Measurements from ENCODE around the gene ACOD1. TPM values are rescaled to one million over a fixed set of nuclear protein-coding genes. Genes with fewer than 3 reads are reported as not detected.

ACOD1 gene
- not detected in 2 replicates for total RNA-seq (2013; cell fraction: nucleolus; rRNA removed)
- not detected in 2 replicates for total RNA-seq (2014; rRNA removed)
- not detected in 2 replicates for total RNA-seq (2014; rRNA removed; fragmentation: Illumina TruSeq; extraction: Trizol)
- not detected in 2 replicates for total RNA-seq (2021)
- not detected for polyA plus RNA-seq (2011; ENCODE audit: low read depth)
- not detected in 2 replicates for polyA plus RNA-seq (2011; rRNA removed)
- not detected in 2 replicates for polyA plus RNA-seq (2011; cell fraction: cytosol; rRNA removed)
- polyA plus RNA-seq (2011; cell fraction: nucleus; rRNA removed) = not detected in 2 replicates
- not detected in 2 replicates for polyA plus RNA-seq (2012)
- polyA plus RNA-seq (2014; fragmentation: Illumina TruSeq; extraction: Trizol) = not detected in 2 replicates
- not detected for polyA plus RNA-seq (2014; fragmentation: Nextera tagmentation; extraction: Ambion mirVana)
- polyA plus RNA-seq (2014; rRNA removed) = not detected in 2 replicates
- not detected for polyA plus RNA-seq (2016; fragmentation: Nextera tagmentation; extraction: Ambion mirVana)
- polyA minus RNA-seq (2011; rRNA and poly(A)+ RNA removed) = not detected in 2 replicates
- polyA minus RNA-seq (2011; cell fraction: cytosol; rRNA and poly(A)+ RNA removed) = not detected in 2 replicates
- polyA minus RNA-seq (2011; cell fraction: nucleus; rRNA and poly(A)+ RNA removed) = not detected in 2 replicates
- Bru-seq, nascent RNA = not detected
- not detected for BruChase-seq, experiment 1, labeled RNA remaining after a 6-hour chase
- BruChase-seq, experiment 2, labeled RNA remaining after a 2-hour chase = not detected
- long read RNA-seq, experiment 1 = 0 reads
- long read RNA-seq, experiment 2 = 0 reads

DNA sequence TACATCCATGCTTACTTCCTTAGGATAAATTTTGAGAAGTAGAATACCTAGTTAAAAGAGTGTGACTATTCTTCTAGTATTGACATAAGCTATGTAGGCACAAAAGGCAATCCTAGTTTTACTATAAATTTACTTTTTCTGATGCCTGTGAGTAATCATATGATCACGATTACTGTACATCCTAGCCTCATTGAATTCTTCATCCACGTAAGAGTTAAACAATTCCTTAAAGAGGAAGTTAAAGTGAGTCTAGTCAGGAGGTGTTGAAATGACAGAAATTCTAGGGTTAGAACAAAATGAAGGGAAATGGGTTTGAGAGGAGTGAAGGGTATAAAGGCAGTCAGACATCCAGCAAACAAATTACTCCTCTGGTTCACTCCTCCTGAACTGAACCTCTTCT is at the start of gene ACOD1:
ACOD1 (plus strand) TSS at position 363 of the 400 bp plus-strand sequence. CDS start 48 bp downstream, outside the sequence.
- no peak for DNase-seq (ENCODE audit: low read depth, low spot score)
- ChIA-PET CTCF (no interaction called here), POLR2A (no interaction called here), RAD21 (ENCODE audit: unreplicated experiment) (no interaction called here), SMC1A (ENCODE audit: uncharacterized antibody, unreplicated experiment) (no interaction called here)
- Histone ChIP-seq H3K4me3 (no peak within 1 kb of the TSS), H3K27me3 (replicated peaks in 1 of 2; ENCODE audit: control insufficient read depth in 2 of 2, insufficient read depth in 2 of 2, low read length in 1 of 2) (no peaks in the 10 kb centered on the region; a peak in 1 of 4 replicates), H3K9ac (ENCODE audit: control insufficient read depth, insufficient read depth, low read length) (no peak within 1 kb of the TSS), H3K4me1 (ENCODE audit: control insufficient read depth, insufficient read depth, low read length) (no peaks in the 10 kb centered on the region), H3K27ac (ENCODE audit: control insufficient read depth, insufficient read depth) (no peak within 1 kb of the TSS), H3K9me3 (replicated peaks; ENCODE audit: control insufficient read depth, insufficient read depth, low read length) (no peaks in the 10 kb centered on the region), H2AFZ (ENCODE audit: control insufficient read depth, low read depth, low read length) (no peak within 1 kb of the TSS), H4K20me1 (ENCODE audit: control insufficient read depth, insufficient read depth) (no peaks in the 10 kb centered on the region), H3K4me2 (ENCODE audit: control insufficient read depth, insufficient read depth) (no peak within 1 kb of the TSS), H3K79me2 (ENCODE audit: control insufficient read depth, insufficient read depth, low read length) (no peaks in the 10 kb centered on the region), H3K36me3 (ENCODE audit: control insufficient read depth in 2 of 2, insufficient read depth in 2 of 2, low read length in 1 of 2) (no peaks in the 10 kb centered on the region)
- intact Hi-C loops (cut with micrococcal nuclease; ENCODE audit: unreplicated experiment) = no loop called here
- no TSS peak for BruUV-seq (replicated peaks)
- no peak for ATAC-seq
- 4% methylated on average over 2 of the region's 2 CpGs for WGBS (ENCODE audit: insufficient coverage, insufficient replicate concordance, low lambda C conversion rate, missing lambda C conversion rate)
- TF ChIP-seq EED (IDR thresholded peaks at IDR 0.05; ENCODE audit: low read depth) (no peak), BACH1 (IDR thresholded peaks at IDR 0.05; ENCODE audit: borderline replicate concordance) (no peak), POLR2AphosphoS5 (IDR thresholded peaks at IDR 0.05; ENCODE audit: low read length) (no peak), KDM1A (IDR thresholded peaks at IDR 0.05; ENCODE audit: borderline replicate concordance) (no peak), JUND (IDR thresholded peaks at IDR 0.05; ENCODE audit: low read depth, low read length) (no peak), RBBP5 (conservative IDR thresholded peaks at IDR 0.05) (no peak), RCOR1 (conservative IDR thresholded peaks at IDR 0.05; ENCODE audit: low read depth, low read length) (no peak), ZBED1 (IDR thresholded peaks at IDR 0.05; ENCODE audit: borderline replicate concordance) (no peak), GATAD2B (conservative IDR thresholded peaks at IDR 0.05; ENCODE audit: low read depth) (no peak), SMARCA5 (IDR thresholded peaks at IDR 0.05) (no peak), CEBPB (IDR thresholded peaks at IDR 0.05; ENCODE audit: borderline replicate concordance in 1 of 2, low read depth in 2 of 2, low read length in 2 of 2) (no peak)
- TF ChIP-seq, protein P1, sequence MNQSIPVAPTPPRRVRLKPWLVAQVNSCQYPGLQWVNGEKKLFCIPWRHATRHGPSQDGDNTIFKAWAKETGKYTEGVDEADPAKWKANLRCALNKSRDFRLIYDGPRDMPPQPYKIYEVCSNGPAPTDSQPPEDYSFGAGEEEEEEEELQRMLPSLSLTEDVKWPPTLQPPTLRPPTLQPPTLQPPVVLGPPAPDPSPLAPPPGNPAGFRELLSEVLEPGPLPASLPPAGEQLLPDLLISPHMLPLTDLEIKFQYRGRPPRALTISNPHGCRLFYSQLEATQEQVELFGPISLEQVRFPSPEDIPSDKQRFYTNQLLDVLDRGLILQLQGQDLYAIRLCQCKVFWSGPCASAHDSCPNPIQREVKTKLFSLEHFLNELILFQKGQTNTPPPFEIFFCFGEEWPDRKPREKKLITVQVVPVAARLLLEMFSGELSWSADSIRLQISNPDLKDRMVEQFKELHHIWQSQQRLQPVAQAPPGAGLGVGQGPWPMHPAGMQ (IDR thresholded peaks at IDR 0.05; ENCODE audit: borderline replicate concordance) = no peak
- TF ChIP-seq, protein P2, sequence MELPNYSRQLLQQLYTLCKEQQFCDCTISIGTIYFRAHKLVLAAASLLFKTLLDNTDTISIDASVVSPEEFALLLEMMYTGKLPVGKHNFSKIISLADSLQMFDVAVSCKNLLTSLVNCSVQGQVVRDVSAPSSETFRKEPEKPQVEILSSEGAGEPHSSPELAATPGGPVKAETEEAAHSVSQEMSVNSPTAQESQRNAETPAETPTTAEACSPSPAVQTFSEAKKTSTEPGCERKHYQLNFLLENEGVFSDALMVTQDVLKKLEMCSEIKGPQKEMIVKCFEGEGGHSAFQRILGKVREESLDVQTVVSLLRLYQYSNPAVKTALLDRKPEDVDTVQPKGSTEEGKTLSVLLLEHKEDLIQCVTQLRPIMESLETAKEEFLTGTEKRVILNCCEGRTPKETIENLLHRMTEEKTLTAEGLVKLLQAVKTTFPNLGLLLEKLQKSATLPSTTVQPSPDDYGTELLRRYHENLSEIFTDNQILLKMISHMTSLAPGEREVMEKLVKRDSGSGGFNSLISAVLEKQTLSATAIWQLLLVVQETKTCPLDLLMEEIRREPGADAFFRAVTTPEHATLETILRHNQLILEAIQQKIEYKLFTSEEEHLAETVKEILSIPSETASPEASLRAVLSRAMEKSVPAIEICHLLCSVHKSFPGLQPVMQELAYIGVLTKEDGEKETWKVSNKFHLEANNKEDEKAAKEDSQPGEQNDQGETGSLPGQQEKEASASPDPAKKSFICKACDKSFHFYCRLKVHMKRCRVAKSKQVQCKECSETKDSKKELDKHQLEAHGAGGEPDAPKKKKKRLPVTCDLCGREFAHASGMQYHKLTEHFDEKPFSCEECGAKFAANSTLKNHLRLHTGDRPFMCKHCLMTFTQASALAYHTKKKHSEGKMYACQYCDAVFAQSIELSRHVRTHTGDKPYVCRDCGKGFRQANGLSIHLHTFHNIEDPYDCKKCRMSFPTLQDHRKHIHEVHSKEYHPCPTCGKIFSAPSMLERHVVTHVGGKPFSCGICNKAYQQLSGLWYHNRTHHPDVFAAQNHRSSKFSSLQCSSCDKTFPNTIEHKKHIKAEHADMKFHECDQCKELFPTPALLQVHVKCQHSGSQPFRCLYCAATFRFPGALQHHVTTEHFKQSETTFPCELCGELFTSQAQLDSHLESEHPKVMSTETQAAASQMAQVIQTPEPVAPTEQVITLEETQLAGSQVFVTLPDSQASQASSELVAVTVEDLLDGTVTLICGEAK (IDR thresholded peaks at IDR 0.05; ENCODE audit: borderline replicate concordance) = no peak
- in situ Hi-C loops (cut with MboI) = no loop called here
- FAIRE-seq = no peak

Measured in GM12878 (cell line).